Body of pancreas (tissue), 4 donors: ENCODE data around the gene THEMIS.

Experiments used
- POLR2A ChIP-seq, 3 donors: fragments of 450-650 bp; IDR thresholded peaks; one replicate each; pipeline ENCODE4 v1.6.1; 2016; ENCODE audit warnings: antibody characterized with exemption in 3 of 3, mild to moderate bottlenecking in 2 of 3
- TF ChIP-seq, protein P1 (sequence below), 7 experiments: fragments of 450-650 bp in 4 of 7; fragments of 200-600 bp in 3 of 7; sonication (generic) in 3 of 7; IDR thresholded peaks; one replicate each; pipeline ENCODE4 v1.5.1; 2016 to 2019; ENCODE audit warnings: antibody characterized with exemption in 7 of 7

DNA sequence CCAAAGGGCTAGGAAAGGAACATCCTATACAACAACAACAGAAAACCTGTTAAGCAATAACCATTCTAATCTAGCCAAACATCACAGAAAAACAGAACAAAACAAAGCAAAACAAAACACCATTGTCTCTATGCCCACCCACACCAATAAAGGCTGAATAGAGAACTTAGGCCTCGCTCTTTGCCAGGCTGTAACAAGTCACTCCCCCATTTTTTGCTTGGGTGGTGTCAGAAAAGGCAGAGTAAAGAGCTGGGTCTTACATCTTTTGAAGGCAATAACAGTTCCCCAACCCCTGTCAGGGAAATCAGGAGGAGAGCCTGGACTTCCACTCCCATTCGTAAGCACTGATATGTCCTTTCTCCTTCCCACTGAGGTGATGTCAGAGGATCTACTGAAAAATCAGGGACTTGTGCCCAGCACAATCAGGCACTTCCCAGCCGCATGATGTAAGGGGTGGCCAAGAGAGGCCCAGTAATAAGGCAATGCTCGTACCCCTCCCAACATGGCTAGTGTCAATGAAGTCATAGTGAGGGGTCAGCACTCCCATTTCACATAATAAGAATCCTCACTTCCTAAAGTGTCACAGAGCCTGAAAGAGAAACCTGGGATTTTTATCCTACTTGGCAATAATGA lies 31.0 kb downstream of the THEMIS start:
- TF ChIP-seq, protein P1, sequence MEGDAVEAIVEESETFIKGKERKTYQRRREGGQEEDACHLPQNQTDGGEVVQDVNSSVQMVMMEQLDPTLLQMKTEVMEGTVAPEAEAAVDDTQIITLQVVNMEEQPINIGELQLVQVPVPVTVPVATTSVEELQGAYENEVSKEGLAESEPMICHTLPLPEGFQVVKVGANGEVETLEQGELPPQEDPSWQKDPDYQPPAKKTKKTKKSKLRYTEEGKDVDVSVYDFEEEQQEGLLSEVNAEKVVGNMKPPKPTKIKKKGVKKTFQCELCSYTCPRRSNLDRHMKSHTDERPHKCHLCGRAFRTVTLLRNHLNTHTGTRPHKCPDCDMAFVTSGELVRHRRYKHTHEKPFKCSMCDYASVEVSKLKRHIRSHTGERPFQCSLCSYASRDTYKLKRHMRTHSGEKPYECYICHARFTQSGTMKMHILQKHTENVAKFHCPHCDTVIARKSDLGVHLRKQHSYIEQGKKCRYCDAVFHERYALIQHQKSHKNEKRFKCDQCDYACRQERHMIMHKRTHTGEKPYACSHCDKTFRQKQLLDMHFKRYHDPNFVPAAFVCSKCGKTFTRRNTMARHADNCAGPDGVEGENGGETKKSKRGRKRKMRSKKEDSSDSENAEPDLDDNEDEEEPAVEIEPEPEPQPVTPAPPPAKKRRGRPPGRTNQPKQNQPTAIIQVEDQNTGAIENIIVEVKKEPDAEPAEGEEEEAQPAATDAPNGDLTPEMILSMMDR (IDR thresholded peaks at IDR 0.05): no peak
- no peak for TF ChIP-seq POLR2A (IDR thresholded peaks at IDR 0.05)
